Measurements from ENCODE around the gene AIF1.

The AIF1 gene

DNA sequence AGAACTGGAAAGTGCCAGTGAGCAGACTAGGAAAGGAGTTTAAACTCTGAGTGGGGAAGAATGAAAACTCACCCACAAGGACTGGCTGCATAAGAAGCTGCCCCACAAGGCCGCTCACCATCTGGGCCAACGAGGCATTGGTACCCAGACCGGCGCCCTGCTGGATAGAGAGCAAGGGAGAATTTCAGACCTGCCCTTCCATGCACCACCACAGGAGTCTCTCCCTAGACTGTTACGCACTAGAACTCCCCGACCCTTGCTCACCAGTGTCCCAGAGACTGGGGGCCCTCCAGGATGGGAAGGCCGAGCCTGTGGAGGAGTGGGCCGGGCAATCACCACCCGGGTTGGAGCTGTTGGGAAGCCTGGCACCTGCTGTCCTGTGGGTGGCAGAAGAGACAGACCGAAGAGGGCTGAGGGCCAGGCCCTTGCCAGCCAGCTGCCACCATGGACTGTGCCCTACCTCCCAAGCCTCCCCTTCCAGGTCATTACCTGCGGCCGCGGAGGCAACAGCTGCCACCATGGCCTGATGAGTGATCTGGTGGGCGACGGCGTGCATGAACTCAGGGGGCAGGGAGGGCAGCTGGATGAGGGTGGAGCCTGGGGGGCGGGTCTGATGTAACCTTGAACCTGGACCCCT lies 28.9 kb downstream of the AIF1 start:
- DNase-seq: no peak

GRCh38 chr6:31645325-31645724 lies 30.3 kb downstream of the AIF1 start:
- no peak for DNase-seq

- DNase-seq: peak; percentile 81
These were observed 36.7 kb downstream of the AIF1 start for GRCh38 chr6:31651602-31652191.

DNA sequence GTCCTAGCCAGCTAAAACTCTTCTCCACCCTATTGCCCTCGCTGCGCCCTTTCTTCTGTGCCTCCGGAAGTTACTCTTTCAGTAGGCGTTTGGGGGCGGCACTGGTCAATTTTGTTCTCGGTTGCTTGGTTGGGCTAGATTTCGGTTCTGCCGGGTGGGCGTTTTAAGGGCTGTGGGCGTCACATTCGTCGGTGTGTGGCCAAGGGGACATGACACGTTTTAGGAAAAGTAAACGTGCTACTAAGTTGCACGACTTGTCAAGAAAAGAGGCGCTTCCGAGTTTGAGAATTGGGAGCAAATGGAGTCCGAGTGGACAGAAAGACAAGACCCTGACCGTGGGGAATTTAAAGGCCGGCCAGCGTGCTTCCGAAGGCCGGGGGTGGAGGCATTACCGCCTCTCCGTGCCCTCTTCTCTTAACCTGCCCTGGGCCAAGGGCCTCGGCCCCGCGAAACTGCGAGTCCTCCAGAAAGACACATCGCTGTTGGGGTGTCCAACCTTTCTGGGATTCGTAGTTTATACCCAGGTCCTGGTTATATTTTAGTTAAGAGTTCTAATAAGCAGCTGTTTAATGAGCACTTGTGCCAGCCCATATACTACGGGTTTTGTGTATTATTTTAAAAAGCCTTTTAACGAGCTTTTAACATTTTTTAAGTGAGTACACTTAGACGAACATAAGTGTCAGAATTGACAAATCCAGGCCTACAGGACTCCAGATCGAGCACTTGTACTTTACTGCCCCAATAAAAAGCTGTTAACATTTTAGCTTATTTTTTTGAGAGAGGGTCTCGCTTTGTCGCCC lies 38.1 kb downstream of the AIF1 start:
- DNase-seq: peak; percentile 94

GRCh38 chr6:31654574-31655348 lies 39.7 kb downstream of the AIF1 start:
- DNase-seq: no peak

- no peak for DNase-seq
These were observed 40.6 kb downstream of the AIF1 start, which contains the start of gene APOM for GRCh38 chr6:31655349-31656237. Gene APOM, plus strand, starts transcription at chr6:31655894. Its CDS starts 73 bp downstream, at chr6:31655967.

GRCh38 chr6:31657406-31658157 lies 42.5 kb downstream of the AIF1 start:
- DNase-seq: no peak

DNA sequence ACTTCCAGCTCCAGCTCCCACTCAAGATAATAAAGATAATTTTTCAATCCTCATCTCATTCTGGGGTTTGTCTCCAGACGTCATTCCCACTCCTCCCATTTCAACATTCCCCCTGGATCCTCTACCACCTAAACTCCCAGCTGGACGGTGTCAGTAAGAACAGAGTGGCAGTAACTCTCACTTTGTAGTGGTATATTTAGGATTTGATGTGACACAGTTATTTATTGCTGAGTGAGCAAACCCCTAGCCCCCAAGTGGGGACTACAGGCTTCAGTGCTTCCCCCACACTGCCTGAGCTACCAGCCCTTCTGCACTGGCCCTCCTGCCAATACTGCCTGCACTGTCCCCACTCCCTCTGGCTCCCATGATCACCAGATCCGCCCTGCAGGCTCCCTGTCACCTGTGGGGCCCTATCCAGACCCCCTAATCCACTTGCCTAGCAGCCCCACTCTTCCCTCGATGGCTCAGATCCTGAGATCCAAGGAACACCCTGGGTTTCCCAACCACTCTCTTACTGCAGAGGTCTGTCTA lies 43.2 kb downstream of the AIF1 start:
- DNase-seq: no peak

DNA sequence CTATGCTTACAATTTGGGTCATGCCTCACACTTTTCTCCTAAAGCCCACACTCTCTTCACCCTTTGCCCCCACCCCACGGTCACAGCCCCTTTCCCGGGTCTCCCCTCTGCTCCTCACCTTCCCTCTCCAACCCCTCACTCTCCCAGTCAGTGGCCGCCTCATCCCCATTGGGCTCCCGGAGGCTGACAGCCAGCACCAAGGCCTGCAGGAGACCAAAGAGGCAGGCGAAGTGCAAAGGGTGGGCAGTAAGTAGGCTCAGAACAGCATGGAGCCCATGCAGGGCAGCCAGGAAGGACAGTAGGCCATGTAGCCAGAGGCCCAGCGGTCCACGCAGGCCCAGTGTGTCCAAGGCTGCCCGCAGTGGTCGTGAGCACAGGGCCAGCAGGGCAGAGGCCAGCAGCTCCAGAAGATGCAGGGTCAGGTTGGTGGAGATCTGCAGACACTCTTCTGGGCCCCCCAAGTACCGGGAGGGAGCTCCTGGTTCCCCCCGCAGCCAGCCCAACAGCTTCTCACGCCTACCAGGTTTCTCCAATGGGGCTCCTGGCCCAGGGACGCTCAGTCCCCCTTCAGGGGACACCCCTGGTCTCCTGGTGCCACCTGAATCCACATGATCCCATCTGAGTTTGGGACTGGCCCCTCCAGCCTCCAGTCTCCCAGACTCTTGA lies 44.1 kb downstream of the AIF1 start:
- DNase-seq: no peak

- DNase-seq: peak; percentile 23
These were observed 44.8 kb downstream of the AIF1 start for GRCh38 chr6:31659649-31660380.

- DNase-seq: peak; percentile 80
These were observed 45.6 kb downstream of the AIF1 start, which contains the start of gene C6orf47 for GRCh38 chr6:31660381-31661261. Gene C6orf47, minus strand, starts transcription at chr6:31660778. Its CDS starts 831 bp downstream, at chr6:31659947.

GRCh38 chr6:31661262-31662123 lies 46.5 kb downstream of the AIF1 start:
- no peak for DNase-seq

GRCh38 chr6:31662124-31662723 lies 47.2 kb downstream of the AIF1 start:
- DNase-seq: no peak

- peak; percentile 60 for DNase-seq
These were observed 48.3 kb downstream of the AIF1 start for GRCh38 chr6:31663126-31663960.

- peak; percentile 91 for DNase-seq
These were observed 49.1 kb downstream of the AIF1 start for GRCh38 chr6:31663961-31664789.

All from fibroblast of skin of back (primary cell).